ENCODE results near the gene SOCS1.
A peak's percentile ranks its signal among the peaks of the same experiment; 100 is the strongest.

SOCS1 gene

DNA sequence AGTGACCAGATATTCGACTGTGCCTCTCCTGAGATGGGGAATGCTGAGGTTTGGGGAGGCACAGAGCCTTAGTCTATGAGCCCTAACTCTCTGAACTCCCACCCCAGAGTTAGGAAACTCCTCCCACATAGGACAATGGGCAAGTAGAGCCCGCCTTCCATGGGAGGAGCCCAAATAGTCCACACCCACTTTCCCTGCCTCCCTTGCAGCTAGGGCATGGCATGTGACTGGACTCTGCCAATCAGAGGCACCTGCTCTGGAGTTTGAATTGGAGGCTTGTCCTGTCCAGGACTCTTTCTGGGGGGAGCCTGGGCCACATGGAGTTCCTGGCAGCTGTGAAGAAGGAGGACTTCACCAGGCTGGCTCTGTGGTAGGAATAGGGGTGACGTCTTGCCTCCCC lies 48.4 kb downstream of the SOCS1 start:
- Histone ChIP-seq H3K4me1 (ENCODE audit: insufficient read depth, insufficient read length) (peaks cover 3% of the 10 kb centered on the region), H3K9me3 (ENCODE audit: insufficient read depth, low read length) (peaks cover 14% of the 10 kb centered on the region), H3K4me3 (ENCODE audit: insufficient read length, low read depth) (no peak overlapping the region), H3K36me3 (ENCODE audit: insufficient read depth, insufficient read length, low read length) (no peaks in the 10 kb centered on the region), H3K27me3 (ENCODE audit: insufficient read depth, insufficient read length) (no peaks in the 10 kb centered on the region), H3K9ac (ENCODE audit: insufficient read length, low read depth) (no peak overlapping the region)
- no peak for DNase-seq (ENCODE audit: low read depth, low spot score)
- TF ChIP-seq SUZ12 (IDR thresholded peaks at IDR 0.05; ENCODE audit: extremely low read depth, insufficient read depth, insufficient read length), result no peak
- TF ChIP-seq YY1 (IDR thresholded peaks at IDR 0.05; ENCODE audit: insufficient read depth, insufficient read length), result no peak
- TF ChIP-seq ZNF274 (IDR thresholded peaks at IDR 0.05; ENCODE audit: low read depth, low read length), result no peak

DNA sequence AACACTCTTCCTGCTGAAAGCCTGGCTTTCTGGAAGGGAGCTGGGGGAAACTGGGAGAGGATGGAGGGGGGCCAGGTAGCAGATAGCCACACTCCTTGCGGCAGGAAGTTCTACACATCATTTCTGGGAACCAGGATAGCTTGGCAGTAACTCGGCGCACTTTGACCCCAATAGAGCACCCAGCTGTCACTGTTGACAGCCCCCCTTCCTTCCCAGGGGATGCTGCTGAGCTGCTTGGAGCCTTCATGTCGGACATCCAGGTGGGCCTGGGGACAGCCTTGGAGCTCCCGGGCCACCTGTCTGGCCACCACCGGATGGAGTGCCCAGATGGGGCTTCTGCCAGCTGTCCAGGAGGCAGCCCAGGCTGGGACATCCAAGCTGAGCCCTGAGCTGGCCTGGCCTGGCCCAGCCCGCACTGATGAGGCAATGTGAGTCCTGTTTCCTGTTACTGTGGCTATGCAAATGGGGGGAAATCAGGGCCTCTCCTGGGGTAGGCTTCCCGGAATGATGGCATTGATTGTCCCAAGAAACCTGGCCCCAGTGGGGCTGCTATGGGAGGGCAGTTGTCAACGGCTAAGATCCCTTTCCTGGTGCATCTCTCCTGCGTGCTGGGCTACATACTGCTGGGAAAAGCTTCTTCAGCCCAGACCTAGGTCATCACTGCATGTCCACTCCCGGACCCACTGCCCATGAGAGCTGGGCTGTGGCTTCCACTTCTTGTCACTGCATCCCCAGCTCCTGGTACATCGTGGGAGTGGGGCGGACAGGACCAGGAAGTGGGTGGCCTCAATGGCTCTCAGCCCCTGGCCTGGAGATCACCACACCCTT lies 50.0 kb downstream of the SOCS1 start:
- no peak overlapping the region for H3K9ac ChIP-seq (ENCODE audit: insufficient read length, low read depth)
- peaks cover 9% of the 10 kb centered on the region for H3K4me1 ChIP-seq (ENCODE audit: insufficient read depth, insufficient read length)
- H3K9me3 ChIP-seq (ENCODE audit: insufficient read depth, low read length), result peaks cover 14% of the 10 kb centered on the region
- TF ChIP-seq ZNF274 (IDR thresholded peaks at IDR 0.05; ENCODE audit: low read depth, low read length) (no peak), YY1 (IDR thresholded peaks at IDR 0.05; ENCODE audit: insufficient read depth, insufficient read length) (no peak), SUZ12 (IDR thresholded peaks at IDR 0.05; ENCODE audit: extremely low read depth, insufficient read depth, insufficient read length) (no peak)
- peak; percentile 27 for DNase-seq (ENCODE audit: low read depth, low spot score)
- H3K4me3 ChIP-seq (ENCODE audit: insufficient read length, low read depth), result no peak overlapping the region
- no peaks in the 10 kb centered on the region for H3K36me3 ChIP-seq (ENCODE audit: insufficient read depth, insufficient read length, low read length)
- no peaks in the 10 kb centered on the region for H3K27me3 ChIP-seq (ENCODE audit: insufficient read depth, insufficient read length)

DNA sequence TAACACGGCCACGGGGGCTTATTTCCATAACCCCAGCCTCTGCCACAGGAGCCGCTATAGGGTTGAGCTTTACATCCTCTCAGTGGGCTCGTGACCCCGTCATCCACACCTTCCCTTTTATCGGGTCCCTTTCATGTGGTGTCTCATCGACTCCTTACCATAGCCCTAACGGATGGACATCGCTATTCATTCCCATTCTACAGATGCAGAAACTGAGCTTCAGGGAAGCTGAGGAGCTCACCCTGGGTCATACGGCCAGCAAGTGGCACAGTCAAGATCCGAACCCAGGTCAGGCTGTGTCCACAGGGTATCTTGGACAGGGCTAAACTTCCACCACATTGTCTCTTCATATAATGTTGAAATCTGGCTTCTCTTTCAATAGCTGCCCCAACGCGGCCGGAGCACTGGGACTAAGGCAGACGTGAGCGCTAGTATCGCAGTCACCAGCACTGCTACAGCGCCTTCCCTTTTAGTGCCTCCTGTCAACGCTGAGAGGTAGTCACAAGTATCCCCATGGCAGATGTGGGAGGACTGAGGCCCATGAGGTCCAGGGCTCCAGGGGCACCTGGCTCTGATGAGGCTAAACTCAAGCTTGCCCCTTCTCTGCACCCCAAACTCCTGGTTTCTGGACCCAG lies 50.8 kb downstream of the SOCS1 start:
- TF ChIP-seq YY1 (IDR thresholded peaks at IDR 0.05; ENCODE audit: insufficient read depth, insufficient read length) (no peak), ZNF274 (IDR thresholded peaks at IDR 0.05; ENCODE audit: low read depth, low read length) (no peak), SUZ12 (IDR thresholded peaks at IDR 0.05; ENCODE audit: extremely low read depth, insufficient read depth, insufficient read length) (no peak)
- peaks cover 14% of the 10 kb centered on the region for H3K9me3 ChIP-seq (ENCODE audit: insufficient read depth, low read length)
- no peak for DNase-seq (ENCODE audit: low read depth, low spot score)
- no peak overlapping the region for H3K4me3 ChIP-seq (ENCODE audit: insufficient read length, low read depth)
- no peaks in the 10 kb centered on the region for H3K27me3 ChIP-seq (ENCODE audit: insufficient read depth, insufficient read length)
- H3K4me1 ChIP-seq (ENCODE audit: insufficient read depth, insufficient read length), result peaks cover 16% of the 10 kb centered on the region
- H3K36me3 ChIP-seq (ENCODE audit: insufficient read depth, insufficient read length, low read length), result no peaks in the 10 kb centered on the region
- H3K9ac ChIP-seq (ENCODE audit: insufficient read length, low read depth), result no peak overlapping the region

DNA sequence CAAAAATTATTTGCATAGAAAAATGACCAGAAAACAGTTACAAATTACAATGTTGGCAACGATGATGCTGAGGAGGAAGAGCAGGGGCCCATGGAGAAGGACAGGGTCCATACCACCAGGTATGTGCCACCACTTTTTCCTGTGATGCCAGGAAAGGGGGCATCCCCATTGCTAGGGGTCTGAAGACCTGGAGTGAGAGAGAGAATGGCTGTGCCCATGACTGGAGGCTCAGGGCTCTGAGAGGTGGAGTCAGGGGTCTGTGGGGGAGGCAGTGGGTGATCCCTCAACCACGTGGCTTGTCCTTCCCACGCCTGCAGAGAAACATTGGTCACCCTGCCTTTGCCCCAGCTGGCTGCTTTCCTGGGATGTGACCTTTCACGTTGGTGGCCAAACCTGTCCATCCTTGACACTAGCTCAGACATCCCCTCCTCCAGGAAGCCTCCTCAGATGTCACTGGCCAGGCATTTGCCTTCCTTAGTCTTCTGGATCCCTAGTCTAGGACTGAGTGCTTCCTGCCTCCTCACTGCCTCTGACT lies 51.4 kb downstream of the SOCS1 start:
- Histone ChIP-seq H3K4me3 (ENCODE audit: insufficient read length, low read depth) (no peak overlapping the region), H3K27me3 (ENCODE audit: insufficient read depth, insufficient read length) (no peaks in the 10 kb centered on the region), H3K36me3 (ENCODE audit: insufficient read depth, insufficient read length, low read length) (no peaks in the 10 kb centered on the region), H3K9ac (ENCODE audit: insufficient read length, low read depth) (no peak overlapping the region), H3K4me1 (ENCODE audit: insufficient read depth, insufficient read length) (peaks cover 16% of the 10 kb centered on the region), H3K9me3 (ENCODE audit: insufficient read depth, low read length) (peaks cover 14% of the 10 kb centered on the region)
- TF ChIP-seq YY1 (IDR thresholded peaks at IDR 0.05; ENCODE audit: insufficient read depth, insufficient read length) (no peak), ZNF274 (IDR thresholded peaks at IDR 0.05; ENCODE audit: low read depth, low read length) (no peak), SUZ12 (IDR thresholded peaks at IDR 0.05; ENCODE audit: extremely low read depth, insufficient read depth, insufficient read length) (no peak)
- no peak for DNase-seq (ENCODE audit: low read depth, low spot score)
